Measurements from ENCODE around the gene NME5.
"Not testable (repeated sequence)": the region's sequence is repeated elsewhere in the genome, so short reads cannot be mapped to it uniquely, and the experiment has no call there.

The NME5 gene

DNA sequence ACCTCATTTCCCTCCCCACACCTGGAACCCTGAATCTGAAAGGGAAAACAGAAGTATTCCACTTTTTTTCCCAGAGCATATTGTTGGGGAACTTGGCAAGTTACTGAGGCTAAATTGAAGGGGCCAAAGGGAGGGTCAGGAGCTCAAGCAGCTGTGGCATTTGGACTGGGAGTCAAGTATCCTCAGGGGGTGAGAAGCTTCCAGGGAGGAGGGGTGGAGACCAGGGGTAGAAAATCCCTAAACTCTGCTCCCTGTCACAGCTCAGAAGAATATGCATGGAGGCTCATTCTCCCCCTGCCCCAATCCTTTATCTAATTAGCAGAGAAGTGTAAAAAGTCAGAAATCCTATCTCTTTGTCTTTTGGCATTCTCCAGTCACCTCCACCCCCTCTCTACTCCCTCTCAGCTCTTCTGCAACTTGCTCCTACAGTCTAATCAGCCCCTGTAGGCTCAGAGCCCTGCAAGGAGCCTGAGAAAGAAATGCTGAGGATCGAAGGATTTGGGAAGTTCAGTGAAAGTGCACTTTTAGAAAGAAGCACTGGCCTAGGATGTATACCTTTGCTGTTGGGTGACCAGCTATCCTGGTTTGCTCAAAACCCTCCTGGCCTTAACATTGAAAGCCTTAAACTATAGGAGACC is 61.1 kb downstream of the NME5 start:
- no peak for DNase-seq (ENCODE audit: low read depth)

DNA sequence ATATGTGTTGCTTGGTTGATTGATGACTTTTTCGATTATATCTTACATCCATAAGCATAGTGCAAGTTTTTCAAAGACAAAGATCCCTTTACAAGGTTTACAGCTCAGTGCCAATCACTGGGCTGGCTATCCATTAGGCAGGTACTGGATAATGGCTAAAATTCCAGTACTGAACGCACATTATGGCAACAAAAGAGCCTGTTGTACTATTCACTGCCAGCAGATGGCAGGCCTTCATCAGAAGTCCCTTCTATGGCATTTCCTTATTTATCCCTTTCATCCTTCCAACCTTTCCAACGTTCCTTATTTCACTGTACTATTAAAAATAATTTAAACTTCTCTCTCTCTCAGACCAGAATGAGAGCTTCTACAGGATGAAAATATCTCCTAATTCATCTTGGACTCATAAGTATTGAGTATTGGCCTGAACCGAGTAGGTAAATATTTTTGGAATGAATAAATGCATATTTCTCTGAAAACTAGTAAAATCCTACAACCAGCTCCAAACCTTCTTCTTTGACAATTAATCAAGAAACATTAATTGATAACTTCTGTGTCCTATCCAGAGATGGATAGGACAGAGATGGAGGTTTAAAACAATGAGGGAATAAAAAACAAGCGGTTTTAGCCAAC is 62.0 kb downstream of the NME5 start:
- peak; percentile 32 for DNase-seq (ENCODE audit: low read depth)

DNA sequence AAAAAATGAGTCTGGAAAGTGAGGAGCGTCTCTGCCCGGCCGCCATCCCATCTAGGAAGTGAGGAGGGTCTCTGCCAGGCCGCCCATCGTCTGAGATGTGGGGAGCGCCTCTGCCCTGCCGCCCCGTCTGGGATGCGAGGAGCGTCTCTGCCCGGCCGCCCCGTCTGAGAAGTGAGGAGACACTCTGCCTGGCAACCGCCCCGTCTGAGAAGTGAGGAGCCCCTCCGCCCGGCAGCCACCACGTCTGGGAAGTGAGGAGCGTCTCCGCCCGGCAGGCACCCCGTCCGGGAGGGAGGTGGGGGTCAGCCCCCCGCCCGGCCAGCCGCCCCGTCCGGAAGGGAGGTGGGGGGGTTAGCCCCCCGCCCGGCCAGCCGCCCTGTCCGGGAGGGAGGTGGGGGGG is 69.2 kb downstream of the NME5 start:
- DNase-seq (ENCODE audit: low read depth): not testable (repeated sequence)

DNA sequence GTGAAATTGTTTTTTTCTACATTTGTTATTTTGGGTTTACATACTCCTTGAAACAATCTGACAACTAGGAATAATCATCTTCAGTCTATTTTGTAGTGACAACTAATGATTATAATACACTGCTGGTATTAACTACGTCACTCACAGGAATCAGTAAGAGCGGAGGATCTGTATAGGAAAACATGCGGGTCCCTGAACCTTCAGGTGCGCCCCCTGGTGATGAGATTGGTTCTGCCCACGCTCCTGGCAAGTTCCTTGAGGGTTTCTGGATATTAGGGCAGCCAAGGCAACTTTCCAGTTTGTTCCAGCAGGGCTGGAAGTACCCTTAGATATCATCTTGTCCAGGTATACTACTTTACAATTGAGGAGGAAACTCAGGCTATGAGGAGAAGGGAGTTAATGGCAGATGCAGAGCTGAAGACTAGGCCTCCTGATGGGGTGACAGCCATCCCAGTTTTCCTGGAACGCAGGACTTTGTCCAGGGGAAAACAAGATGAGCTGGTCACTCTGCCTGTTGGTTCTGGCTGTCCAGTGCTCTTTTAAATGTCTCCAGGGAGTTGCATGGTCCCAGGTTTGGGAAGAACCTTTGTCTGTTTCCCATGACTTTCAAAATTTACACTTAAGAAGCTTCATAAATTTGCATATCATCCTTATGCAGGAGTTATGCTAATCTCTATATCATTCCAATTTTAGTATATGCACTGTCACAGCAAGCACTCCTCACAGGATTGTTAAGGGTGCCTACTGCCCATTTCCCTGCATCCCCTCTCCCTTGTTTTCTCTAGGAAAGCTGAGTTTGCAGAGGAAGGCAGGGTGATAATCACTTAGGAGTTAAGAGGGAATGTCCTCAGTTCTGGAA is 70.3 kb downstream of the NME5 start:
- peak; percentile 47 for DNase-seq (ENCODE audit: low read depth)

DNA sequence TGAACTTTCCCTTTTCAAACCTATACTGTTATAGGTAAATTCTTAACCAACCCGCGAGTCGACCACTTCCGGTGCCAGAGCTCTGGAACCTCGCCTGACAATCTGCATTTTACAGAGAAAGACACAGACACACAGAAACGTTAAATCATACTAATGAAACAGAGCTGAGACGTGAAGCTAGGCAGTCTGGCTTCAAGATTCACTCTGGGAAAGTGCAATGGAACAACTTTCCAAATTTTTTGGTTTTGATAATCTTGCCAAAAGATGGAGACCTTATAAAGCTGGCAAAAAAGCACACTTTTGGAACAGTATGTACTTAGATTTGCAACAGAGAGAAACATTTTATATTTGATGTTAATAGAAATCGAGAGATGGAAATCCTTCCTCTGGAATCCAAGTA is 71.3 kb downstream of the NME5 start:
- DNase-seq (ENCODE audit: low read depth): no peak
